ENCODE results near the gene KRTAP9-2.

GRCh38 chr17:41271858-41272257 is 45.4 kb downstream of the KRTAP9-2 start:
- TF ChIP-seq CTCF (conservative IDR thresholded peaks at IDR 0.05; ENCODE audit: low read length) (no peak), EZH2phosphoT487 (IDR thresholded peaks at IDR 0.05; ENCODE audit: borderline replicate concordance) (no peak)
